GM19238 (cell line): ENCODE data around the gene RPS3A.
"Not testable (repeated sequence)": the region's sequence is repeated elsewhere in the genome, so short reads cannot be mapped to it uniquely, and the experiment has no call there.

Source experiments
- DNase-seq: peaks from one replicate; pipeline ENCODE4 v3.0.0; 2011; ENCODE audit warnings: low spot score; ENCODE audit not compliant: insufficient read length

RPS3A gene

DNA sequence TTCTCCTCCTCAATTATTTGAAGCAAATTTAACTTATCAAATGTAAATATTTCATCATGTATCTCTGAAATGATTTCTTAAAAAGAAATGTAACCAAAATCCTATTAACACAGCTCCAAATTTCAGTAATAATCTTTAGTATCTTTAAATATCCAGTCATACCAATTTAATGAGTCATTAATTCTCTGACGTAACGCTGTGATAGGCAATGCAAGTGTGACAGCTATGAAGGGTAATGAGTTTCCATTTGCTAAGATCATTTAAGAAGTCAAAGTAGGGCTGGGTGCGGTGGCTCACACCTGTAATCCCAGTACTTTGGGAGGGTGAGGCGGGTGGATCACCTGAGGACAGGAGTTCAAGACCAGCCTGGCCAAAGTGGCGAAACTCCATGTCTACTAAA is 15.6 kb downstream of the RPS3A start:
- DNase-seq, result no peak

DNA sequence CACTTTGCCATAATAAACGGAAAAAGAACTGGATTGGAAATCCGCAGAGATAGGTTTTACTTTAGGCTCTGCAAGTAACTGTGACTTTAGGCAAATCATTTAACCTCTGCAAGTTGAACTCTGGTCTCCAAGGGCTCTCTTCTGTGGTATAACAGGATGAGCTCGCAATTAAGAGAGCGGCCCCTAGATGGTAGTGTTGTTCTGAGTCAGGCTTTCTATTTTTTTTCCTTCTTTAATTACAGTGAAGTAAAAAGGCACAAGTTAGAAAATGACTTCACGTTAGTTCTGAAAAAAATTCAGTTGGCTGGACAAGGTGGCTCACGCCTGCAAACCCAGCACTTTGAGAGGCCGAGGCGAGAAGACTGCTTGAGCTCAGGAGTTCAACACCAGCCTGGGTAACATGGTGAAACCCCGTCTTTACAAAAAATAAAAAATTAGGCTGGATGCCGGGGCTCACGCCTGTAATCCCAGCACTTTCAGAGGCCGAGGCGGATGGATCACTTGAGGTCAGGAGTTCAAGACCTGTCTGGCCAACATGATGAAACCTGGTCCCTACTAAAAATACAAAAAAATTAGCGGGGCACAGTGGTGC is 18.0 kb downstream of the RPS3A start:
- peak; percentile 61 for DNase-seq

DNA sequence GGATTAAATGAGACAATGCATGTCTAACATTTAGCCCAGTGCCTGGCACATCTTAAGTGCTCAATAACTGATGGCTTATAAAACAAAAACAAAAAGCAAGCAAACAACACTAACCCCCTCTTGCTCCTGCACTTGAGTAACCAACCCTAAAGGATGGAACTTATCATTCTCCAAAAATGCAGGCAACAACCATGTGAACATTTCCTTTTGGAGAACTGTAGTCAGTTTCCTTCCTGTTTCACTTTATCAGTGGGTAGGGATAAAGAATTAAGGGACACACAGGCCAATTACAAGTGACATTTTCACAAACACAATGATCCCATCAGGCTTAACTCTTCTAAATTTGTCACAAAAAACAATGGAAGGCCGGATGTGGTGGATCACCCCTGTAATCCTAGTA is 30.4 kb downstream of the RPS3A start:
- no peak for DNase-seq

DNA sequence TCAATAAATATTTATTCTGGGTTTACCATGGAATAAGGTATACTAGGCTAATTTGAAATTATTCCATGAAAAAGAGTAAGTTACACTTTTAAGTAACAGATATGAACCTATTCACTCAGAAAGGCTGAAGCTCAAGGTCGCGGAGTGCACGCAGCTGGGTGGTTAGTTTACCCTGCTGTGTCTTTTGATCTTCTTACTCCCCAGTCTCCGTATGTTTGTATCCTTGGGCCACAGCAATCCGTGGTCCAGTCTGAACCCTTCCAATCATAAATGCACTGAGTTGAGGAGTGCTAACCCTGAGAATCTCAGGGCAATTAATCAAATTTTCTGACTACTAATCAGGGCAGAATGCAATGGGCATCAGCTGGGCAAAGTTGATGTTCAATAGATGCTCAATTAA is 33.9 kb downstream of the RPS3A start:
- no peak for DNase-seq

DNA sequence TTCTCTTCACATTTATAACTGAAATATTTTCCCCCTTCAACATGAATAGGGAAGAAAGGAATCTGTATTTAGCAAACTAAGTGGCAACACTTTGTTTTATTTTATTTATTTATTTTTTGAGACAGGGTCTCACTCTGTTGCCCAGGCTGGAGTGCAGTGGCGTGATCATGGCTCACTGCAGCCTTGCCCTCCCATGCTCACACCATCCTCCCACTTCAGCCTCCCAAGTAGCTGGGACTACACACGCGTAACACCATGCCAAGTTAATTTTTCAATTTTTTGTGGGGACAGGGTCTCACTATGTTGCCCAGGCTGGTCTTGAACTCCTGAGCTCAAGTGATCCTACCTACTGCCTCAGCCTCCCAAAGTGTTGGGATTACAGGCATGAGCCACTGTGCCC is 36.6 kb downstream of the RPS3A start:
- not testable (repeated sequence) for DNase-seq

DNA sequence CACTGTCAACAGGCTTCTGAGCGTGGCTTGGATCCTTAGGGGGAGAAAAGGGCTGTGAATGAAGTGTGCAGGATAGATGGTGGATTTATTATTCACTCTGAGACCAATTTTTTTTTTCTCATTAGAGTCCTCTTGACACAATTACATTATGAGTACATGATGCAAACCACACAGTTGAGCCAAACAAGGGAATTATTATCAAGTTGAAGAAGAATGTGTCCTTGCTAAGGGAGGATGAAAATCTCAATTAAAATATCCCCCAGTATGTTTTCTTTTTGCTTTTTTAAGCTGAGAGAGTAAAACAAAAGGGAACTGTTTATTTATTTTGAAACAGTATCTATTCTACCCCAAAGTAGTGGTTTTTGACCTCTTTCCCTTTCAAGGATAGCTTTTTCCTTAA is 40.4 kb downstream of the RPS3A start:
- DNase-seq, result no peak

DNA sequence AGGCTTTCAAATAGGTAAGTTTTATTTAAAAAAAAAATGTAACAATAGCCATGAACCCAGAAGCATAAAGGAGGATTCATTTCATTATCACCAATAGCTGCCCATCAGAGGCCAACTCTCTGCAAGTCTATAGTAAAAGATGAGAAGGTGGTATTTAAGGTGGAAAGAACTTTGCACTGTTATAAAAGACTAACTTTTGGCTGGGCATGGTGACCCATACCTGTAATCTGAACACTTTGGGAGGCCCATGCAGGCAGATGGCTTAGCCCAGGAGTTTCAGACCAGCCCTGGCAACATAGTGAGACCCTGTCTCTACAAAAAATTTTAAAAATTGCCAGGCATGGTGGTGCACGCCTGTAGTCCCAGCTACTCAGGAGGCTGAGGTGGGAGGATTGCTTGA is 43.3 kb downstream of the RPS3A start:
- DNase-seq, result no peak

DNA sequence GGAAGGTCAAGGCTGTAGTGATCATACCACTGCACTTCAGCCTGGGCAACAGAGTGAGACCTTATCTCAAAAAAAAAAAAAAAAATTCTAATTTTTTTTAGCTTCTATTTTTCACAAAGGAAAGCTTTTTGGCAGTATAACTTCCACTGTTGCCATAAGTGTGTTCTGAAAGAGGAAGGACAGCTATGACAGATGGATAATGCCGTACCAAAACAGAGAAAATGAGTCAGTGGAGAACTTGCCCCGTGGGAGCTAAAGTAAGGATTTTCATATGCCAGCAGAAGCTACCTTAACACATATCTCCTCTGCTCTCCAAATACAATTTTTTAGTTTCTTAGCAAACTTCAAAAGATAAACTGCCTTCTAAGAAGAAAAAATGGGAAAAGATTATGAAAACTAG is 43.7 kb downstream of the RPS3A start:
- no peak for DNase-seq

DNA sequence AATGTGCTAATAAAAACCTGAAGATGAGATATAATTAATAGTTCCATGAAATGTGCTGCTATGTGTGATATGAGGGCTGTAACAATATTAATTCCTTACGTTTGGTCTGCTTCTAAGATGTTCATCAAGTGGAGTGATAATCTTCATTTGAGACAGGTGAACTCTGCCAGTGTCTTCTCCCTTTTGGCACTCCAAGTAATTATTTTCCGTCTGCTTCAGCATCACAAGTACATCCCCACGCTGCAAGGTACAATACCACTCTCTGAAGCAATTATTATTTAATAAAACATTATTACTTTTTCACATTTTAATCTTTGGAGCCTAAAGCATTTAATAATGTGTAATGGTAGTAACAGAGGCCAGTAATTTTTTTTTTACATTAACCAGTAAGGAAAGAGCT is 44.4 kb downstream of the RPS3A start:
- no peak for DNase-seq

DNA sequence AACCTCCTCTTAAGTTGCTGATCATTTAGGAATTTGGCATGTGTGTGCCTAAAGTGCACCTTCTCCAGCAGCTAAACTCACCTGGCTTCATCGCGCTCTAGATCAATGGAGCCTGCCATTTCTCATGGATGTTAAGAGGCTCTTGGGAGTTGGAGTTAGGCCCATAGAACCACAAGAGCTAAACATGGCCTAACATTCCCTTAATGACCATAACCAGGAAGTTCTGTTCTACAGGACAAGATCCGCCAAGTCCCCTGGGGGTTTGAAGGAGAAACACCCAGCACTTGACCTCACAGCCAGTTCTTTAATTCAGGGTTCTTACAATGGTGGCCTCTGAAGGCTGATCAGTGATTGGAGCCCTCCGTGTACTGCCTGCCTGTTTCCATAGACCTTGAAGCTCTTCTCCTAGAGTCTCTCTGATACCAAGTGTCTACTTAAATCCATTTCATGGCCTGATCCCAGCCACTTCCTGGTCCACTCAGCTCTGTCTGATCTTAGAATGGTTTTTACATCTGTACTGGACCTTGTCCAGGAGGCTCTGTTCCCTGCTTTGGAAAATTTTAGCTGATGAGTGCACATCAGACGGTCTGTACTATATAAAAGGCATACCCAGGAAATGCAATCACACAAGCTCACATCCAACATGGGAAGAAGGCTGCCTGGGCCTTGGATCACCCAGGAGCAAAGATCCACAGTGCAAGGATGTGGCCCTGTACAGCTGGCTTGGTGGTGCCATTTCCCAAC is 45.1 kb downstream of the RPS3A start:
- DNase-seq, result no peak

DNA sequence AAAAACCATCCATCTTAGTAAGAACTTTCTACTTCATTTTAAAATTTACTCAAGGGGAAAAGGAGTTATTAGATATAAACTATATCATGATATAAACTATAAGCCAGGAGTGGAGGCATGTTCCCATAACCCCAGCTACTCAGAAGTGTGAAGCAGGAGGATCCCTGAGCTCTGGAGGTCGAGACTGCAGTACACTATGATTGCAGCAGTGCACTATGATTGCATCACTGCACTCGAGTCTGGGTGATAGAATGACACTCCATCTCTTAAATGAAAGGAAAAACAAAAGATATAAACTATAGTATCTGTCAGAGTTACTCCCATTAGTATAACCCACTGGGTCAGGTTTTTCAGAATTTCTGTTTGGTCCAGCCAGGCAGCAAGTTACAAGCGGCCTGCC is 47.6 kb downstream of the RPS3A start:
- no peak for DNase-seq

DNA sequence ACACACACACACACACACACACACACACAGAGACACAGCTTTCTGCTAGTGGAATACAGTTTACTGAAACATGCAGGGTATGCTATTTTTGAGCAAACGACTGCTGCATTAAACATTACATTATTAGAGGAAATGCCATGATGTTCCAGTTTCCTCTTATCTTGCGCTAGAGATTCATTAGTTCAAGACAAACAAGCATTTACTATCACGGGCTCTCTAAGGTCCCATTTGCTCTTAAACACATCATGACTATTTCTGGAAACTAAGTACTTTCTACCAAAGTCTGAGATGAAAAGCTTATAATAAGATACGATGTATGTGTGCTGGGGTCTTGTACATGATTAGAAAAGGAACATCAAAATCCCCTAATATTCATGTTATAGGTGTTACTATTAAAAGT is 48.8 kb downstream of the RPS3A start:
- no peak for DNase-seq

DNA sequence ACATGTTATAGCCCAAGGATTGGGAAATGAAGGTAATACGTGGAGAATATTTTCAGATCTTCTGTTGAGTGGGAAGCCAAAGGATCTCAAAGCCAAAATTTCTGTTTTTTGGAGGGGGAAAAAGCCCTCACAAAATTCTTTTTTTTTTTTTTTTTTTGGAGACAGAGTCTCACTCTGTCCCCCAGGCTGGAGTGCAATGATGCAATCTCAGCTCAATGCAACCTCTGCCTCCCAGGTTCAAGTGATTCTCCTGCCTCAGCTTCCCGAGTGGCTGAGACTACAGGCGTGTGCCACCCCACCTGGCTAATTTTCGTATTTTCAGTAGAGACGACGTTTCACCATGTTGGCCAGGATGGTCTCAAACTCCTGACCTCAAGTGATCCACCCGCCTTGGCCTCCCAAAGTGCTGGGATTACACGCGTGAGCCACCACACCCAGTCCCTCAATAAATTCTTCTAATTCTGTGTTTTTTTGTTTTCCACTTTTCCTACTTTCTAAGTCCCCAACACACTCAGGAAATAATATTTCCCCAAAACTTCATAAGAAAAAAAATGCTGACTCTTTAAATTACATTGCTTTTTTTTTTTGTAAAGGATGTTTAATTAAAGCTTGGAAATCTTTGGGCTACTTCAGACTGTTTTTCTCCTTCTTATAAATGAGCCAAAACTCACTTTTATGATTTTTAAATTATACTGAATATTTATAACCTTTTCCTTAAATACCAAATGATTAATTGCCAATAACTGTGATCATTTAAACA is 51.6 kb downstream of the RPS3A start:
- no peak for DNase-seq

DNA sequence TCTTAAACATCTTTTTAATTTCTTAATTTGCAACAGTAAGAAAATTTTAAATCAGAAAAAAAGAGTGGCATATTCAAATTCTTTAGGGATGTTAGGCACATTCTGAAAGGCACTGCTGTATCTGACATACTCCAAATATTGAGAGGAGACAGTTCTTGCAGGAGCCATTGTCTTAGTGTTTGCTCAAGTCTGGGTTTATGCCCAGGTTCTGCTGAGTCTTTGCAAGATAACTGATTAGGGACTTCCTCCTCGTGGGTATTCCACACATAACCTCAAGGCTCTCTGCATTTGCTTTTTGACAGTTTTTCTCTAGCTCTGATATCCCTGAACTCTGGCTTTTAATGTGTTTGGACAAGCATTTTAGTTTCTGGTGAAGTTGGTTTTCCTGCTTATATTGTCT is 52.6 kb downstream of the RPS3A start:
- DNase-seq, result no peak

DNA sequence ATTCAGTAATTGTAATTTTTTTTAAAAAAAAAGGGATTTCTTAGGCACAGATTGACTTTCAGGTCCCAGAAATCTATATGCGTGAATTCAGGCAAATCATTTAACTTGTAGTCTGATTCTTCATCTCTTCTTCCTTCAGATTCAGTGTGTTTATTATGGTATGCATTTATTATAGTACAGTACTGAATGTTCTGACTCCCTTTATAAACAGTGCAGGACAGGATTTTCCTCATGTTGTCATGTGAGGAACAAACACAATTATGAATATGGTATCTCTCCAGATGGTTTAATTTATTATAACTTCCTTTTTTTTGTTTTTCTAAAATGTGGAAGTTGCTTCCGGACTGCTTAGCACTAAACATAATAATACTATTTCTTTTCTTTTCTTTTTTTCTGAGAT is 54.2 kb downstream of the RPS3A start:
- no peak for DNase-seq
